HG03060 (cell line): ENCODE measurements around the gene ZFP90.
"Not testable (repeated sequence)": the region's sequence is repeated elsewhere in the genome, so short reads cannot be mapped to it uniquely, and the experiment has no call there.

Experiments
- ATAC-seq: cut with Tn5 transposase; IDR thresholded peaks from one replicate; pipeline ENCODE4 v1.9.1; 2021; ENCODE audit warnings: low read depth, moderate number of reproducible peaks; ENCODE audit not compliant: unreplicated experiment

The ZFP90 gene

GRCh38 chr16:68514511-68514910, 24.6 kb upstream of the ZFP90 start:
- no peak for ATAC-seq

- no peak for ATAC-seq
Observed at GRCh38 chr16:68517606-68518166, 21.4 kb upstream of the ZFP90 start.

GRCh38 chr16:68519225-68519745, 19.8 kb upstream of the ZFP90 start:
- ATAC-seq: no peak

GRCh38 chr16:68520649-68521086, 18.4 kb upstream of the ZFP90 start:
- ATAC-seq: no peak

GRCh38 chr16:68524069-68524820, 14.8 kb upstream of the ZFP90 start:
- no peak for ATAC-seq

- ATAC-seq: no peak
Observed at GRCh38 chr16:68526143-68526781, 12.8 kb upstream of the ZFP90 start.

- ATAC-seq: no peak
Observed at GRCh38 chr16:68526782-68527145, 12.3 kb upstream of the ZFP90 start.

- no peak for ATAC-seq
Observed at GRCh38 chr16:68528233-68528632, 10.9 kb upstream of the ZFP90 start.

GRCh38 chr16:68528686-68529379, 10.3 kb upstream of the ZFP90 start:
- ATAC-seq: no peak

- ATAC-seq: no peak
Observed at GRCh38 chr16:68529608-68529930, 9.5 kb upstream of the ZFP90 start.

- ATAC-seq: peak; percentile 58
Observed at GRCh38 chr16:68529931-68530701, 9.0 kb upstream of the ZFP90 start.

GRCh38 chr16:68533937-68534336, 5.2 kb upstream of the ZFP90 start:
- no peak for ATAC-seq

GRCh38 chr16:68535331-68535730, 3.8 kb upstream of the ZFP90 start:
- no peak for ATAC-seq

- no peak for ATAC-seq
Observed at GRCh38 chr16:68539711-68540239, 684 bp downstream of the ZFP90 start.

GRCh38 chr16:68548947-68549346, 9.9 kb downstream of the ZFP90 start:
- no peak for ATAC-seq

- no peak for ATAC-seq
Observed at GRCh38 chr16:68553186-68553585, 14.1 kb downstream of the ZFP90 start.

GRCh38 chr16:68560341-68560740, 21.2 kb downstream of the ZFP90 start:
- not testable (repeated sequence) for ATAC-seq

- no peak for ATAC-seq
Observed at GRCh38 chr16:68563631-68564381, 24.7 kb downstream of the ZFP90 start.

- no peak for ATAC-seq
Observed at GRCh38 chr16:68564382-68564985, 25.4 kb downstream of the ZFP90 start.
